Body of pancreas (tissue), 4 donors: ENCODE measurements around the gene APOBEC3B.
"Not testable (repeated sequence)": the region's sequence is repeated elsewhere in the genome, so short reads cannot be mapped to it uniquely, and the experiment has no call there.

ENCODE experiments used
- POLR2A ChIP-seq, 3 donors: fragments of 450-650 bp; IDR thresholded peaks; one replicate each; pipeline ENCODE4 v1.6.1; 2016; ENCODE audit warnings: antibody characterized with exemption in 3 of 3, mild to moderate bottlenecking in 2 of 3
- TF ChIP-seq, protein P1 (sequence below), 7 experiments: fragments of 450-650 bp in 4 of 7; fragments of 200-600 bp in 3 of 7; sonication (generic) in 3 of 7; IDR thresholded peaks; one replicate each; pipeline ENCODE4 v1.5.1; 2016 to 2019; ENCODE audit warnings: antibody characterized with exemption in 7 of 7

DNA sequence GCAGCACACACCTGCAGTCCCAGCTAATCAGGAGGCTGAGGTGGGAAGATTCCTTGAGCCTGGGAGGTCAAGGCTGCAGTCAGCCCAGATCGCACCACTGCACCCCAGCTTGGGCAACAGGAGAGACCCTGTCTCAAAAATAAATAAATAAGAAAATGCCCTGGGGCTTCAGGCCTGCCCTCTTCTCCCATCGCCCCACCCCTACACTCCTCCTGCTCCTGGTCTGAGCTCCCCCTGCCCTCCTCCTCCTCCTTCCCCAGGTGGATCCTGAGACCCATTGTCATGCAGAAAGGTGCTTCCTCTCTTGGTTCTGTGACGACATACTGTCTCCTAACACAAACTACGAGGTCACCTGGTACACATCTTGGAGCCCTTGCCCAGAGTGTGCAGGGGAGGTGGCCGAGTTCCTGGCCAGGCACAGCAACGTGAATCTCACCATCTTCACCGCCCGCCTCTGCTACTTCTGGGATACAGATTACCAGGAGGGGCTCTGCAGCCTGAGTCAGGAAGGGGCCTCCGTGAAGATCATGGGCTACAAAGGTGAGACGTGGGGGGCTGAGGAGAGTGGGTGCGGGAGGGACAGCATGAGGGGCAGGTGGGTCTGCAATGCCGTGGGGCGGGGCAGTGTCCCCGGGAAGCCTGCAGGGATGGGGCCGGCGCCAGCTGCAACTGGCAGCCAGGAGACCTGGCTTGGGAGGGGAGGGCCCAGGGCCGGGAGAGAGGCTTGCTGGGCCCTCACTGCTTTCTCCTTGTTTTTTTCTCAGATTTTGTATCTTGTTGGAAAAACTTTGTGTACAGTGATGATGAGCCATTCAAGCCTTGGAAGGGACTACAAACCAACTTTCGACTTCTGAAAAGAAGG is 49.5 kb downstream of the APOBEC3B start:
- TF ChIP-seq, protein P1, sequence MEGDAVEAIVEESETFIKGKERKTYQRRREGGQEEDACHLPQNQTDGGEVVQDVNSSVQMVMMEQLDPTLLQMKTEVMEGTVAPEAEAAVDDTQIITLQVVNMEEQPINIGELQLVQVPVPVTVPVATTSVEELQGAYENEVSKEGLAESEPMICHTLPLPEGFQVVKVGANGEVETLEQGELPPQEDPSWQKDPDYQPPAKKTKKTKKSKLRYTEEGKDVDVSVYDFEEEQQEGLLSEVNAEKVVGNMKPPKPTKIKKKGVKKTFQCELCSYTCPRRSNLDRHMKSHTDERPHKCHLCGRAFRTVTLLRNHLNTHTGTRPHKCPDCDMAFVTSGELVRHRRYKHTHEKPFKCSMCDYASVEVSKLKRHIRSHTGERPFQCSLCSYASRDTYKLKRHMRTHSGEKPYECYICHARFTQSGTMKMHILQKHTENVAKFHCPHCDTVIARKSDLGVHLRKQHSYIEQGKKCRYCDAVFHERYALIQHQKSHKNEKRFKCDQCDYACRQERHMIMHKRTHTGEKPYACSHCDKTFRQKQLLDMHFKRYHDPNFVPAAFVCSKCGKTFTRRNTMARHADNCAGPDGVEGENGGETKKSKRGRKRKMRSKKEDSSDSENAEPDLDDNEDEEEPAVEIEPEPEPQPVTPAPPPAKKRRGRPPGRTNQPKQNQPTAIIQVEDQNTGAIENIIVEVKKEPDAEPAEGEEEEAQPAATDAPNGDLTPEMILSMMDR (IDR thresholded peaks at IDR 0.05), result not testable (repeated sequence)
- not testable (repeated sequence) for TF ChIP-seq POLR2A (IDR thresholded peaks at IDR 0.05)
